GM06990 (cell line): ENCODE results near the gene ZNF500.
A peak's percentile ranks its signal among the peaks of the same experiment; 100 is the strongest.

Experiments
- DNase-seq: peaks from one replicate; pipeline ENCODE4 v3.0.0-alpha.2; 2011; ENCODE audit not compliant: insufficient read length; ENCODE audit errors: extremely low read depth
- H3K27me3 ChIP-seq: replicated peaks from 2 replicates; pipeline ENCODE4 v1.6.0; 2011; ENCODE audit warnings: low read length; ENCODE audit not compliant: control insufficient read depth, insufficient read depth
- H3K36me3 ChIP-seq: 2 replicates; pipeline ENCODE4 v1.5.1; 2011; ENCODE audit warnings: low read length; ENCODE audit not compliant: control insufficient read depth, insufficient read depth
- H3K4me3 ChIP-seq: replicated peaks from 2 replicates; pipeline ENCODE4 v1.5.1; 2011; ENCODE audit warnings: low read depth, mild to moderate bottlenecking, control low read depth, low read length
- CTCF ChIP-seq: IDR thresholded peaks from 2 replicates; pipeline ENCODE4 v1.5.1; 2011; ENCODE audit warnings: low read length, control low read depth, mild to moderate bottlenecking, inconsistent platforms; ENCODE audit not compliant: insufficient read depth, poor library complexity, severe bottlenecking

ZNF500 gene

DNA sequence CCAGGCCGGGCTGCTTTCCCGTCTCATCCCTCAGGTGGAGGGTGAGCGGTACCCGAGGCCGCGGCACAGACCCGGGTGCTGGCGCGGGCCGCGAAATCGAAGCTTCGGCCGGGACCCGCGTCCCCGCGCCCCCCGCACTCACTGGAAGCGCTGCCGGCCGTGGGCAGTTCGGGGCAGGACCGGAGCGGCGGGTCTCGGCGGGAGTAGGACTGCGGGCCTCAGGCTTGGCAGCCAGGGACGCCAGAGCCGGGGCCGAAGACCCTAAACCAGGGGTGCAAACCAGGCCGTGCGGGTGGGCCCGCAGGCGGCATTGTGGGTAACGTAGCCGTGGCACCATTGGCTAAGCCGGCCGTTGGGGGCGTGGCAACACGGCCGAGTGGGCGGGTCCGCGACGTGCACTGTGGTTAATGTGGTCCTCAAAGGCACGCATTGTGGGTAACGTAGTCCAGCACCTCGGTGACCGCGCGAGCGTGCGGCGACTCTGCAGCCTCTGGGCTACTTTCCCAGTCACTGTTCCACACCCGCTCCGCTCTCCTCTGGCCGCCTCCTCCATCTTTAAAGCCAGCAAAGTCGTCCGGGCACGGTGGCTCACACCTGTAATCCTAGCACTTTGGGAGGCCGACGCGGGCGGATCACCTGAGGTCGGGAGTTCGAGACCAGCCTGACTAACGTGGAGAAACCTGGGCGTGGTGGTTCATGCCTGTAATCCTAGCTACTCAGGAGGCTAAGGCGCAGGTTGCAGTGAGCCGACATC lies at the start of gene ZNF500:
TSS of gene ZNF500 (minus strand) at position 288 of the 754 bp plus-strand sequence. CDS start 1,184 bp downstream, outside the sequence.
- H3K27me3 ChIP-seq, result no peaks in the 10 kb centered on the region
- DNase-seq, result peak; percentile 98
- peak within 1 kb of the TSS; percentile 86 for H3K4me3 ChIP-seq
- TF ChIP-seq CTCF, result no peak
- peaks cover 12% of the 10 kb centered on the region for H3K36me3 ChIP-seq

GRCh38 chr16:4814542-4815173 lies 47.7 kb upstream of the ZNF500 start:
- H3K27me3 ChIP-seq, result no peaks in the 10 kb centered on the region
- H3K36me3 ChIP-seq, result peaks cover 36% of the 10 kb centered on the region
- DNase-seq, result no peak
- no peak overlapping the region for H3K4me3 ChIP-seq
- TF ChIP-seq CTCF, result no peak

DNA sequence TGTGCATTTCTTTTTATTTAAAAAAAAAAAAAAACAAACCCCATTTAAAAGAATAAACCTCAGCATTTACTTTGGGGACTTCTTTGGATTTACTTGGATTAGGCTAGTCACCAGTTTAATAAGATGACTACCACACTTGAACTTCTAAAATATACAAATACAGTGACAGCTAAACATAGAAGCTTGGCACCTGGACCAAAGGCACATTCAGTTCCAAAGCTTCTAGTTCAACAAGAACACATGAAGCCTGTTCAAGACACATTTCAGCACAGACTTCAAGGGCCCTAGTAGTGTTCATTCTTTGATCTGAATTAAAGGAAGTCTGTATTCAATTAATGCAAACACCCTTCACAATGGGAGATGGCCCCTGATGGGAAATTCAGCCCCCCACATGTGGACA lies 47.1 kb upstream of the ZNF500 start:
- no peaks in the 10 kb centered on the region for H3K27me3 ChIP-seq
- no peak for TF ChIP-seq CTCF
- no peak for DNase-seq
- H3K4me3 ChIP-seq, result no peak overlapping the region
- peaks cover 33% of the 10 kb centered on the region for H3K36me3 ChIP-seq

DNA sequence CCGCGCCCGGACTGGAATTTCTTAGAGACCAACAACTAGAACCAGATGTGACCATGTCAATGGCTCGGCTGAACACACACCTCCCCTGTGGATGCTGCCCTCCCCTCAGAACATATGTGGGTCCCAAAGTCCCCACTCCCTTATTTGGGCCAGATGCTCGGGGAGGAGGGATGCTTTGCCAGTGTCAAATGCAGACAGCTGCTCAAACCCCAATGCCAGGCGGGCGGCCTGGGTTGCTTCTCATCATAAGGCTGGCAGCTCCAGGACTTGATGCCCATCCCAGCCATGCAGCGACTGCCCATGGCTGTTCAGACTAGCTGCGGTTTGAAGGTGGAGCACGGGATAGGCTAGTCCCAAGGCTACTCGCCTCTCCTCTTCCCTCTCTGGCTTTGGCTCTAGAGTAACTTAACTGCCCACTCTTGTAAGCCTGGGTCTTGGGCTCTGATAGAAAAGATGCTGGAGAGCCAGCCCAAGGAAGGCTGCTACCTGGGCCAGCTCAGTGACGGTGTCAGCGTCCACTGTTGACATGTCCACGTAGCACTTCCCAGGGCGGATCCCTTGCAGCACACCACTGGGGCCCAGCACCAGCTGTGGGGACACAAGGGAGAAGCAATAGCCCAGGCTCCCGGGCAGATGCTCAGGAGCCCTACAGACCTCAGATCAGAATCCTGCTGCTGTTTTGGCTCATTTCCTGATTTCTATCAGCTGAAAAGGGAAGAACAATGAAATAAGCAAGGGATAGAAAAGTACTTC lies 46.5 kb upstream of the ZNF500 start:
- H3K27me3 ChIP-seq, result no peaks in the 10 kb centered on the region
- DNase-seq, result no peak
- peaks cover 29% of the 10 kb centered on the region for H3K36me3 ChIP-seq
- no peak overlapping the region for H3K4me3 ChIP-seq
- no peak for TF ChIP-seq CTCF

DNA sequence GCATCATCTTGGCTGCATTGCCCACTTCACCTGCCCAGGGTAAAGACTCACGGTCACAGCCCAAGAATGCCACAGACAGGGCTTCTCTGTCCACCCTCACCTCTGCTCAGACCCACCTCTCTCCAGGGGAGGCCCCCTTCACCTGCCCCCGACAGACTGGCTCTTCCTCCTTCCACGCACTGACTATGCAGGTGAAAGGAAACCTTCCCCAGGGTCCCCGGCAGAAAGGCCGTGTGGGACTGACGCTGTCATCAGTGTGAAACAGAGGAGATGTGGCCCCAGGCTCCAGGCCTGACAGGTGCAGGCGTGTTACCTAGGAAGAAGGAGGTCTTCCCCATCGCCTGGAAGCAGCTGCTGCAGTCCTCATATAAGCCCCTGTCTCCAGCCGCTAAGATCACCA lies 44.8 kb upstream of the ZNF500 start:
- DNase-seq, result no peak
- H3K4me3 ChIP-seq, result no peak overlapping the region
- no peaks in the 10 kb centered on the region for H3K27me3 ChIP-seq
- TF ChIP-seq CTCF, result no peak
- peaks cover 23% of the 10 kb centered on the region for H3K36me3 ChIP-seq
